ENCODE measurements around the gene PDE4D.

- TF ChIP-seq POLR2AphosphoS5 (IDR thresholded peaks at IDR 0.05; ENCODE audit: low read depth) (no peak), CTCF (IDR thresholded peaks at IDR 0.05; ENCODE audit: insufficient read depth, low read length) (no peak)
Observed at GRCh38 chr5:59467969-59468368, 425.6 kb downstream of the PDE4D start.
